ENCODE measurements around the gene NQO2.

- TF ChIP-seq CTCF (IDR thresholded peaks at IDR 0.05) = no peak
- no peak for TF ChIP-seq EZH2 (IDR thresholded peaks at IDR 0.05; ENCODE audit: borderline replicate concordance, insufficient read depth, low read depth, low read length, poor library complexity, severe bottlenecking)
These were observed 19.4 kb downstream of the NQO2 start for GRCh38 chr6:3019065-3019464.
